ENCODE results near the gene GRIK5. TPM values are rescaled to one million over a fixed set of nuclear protein-coding genes. Genes with fewer than 3 reads are reported as not detected.

Gene GRIK5
- total RNA-seq, 2 donors from 2014 or later: 2.1 to 5.9 TPM

DNA sequence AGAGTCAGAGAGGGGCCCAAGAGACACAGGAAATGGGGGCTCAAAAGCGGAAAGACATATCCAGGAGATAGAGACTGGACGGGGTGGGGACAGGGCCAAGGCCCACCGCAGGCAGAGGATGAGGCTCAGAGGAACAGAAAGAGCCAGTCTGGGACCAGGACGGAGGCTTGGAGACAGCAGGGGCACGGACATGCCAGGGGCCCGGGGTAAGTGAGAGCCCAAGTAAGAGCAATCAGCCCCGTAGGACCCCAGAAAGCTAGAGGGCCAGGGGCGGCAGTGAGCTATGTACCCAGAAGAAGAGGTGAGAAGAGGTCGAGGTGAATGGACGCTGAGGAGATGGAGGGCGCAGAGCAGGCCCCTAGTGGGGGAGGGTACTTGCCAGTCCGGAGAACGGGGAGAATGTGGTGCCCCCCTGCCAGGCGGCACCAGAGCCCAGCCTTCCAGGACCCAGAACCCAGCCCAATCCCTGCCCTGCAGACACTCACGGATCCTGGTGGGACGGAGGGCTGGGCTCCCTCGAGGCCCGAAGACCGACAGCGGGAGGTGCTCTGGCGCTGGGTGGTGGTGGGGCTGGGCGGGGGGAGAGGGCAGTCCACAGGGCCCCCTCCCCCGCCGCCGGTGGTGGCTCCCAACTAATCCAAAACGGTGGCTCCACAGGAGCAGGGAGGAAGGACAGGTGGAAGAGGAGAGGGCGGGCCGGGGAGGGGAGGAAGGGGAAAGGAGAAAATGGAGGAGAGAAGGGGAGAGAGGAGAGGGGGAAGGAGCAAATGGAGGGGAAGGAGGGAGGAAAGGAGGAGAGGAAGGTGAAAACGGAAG lies 1.0 kb downstream of the GRIK5 start:
- DNase-seq: no peak
- Histone ChIP-seq H3K27me3 (peaks cover 0 to 6% of the 10 kb centered on the region in 2 donors), H3K9me3 (no peaks in the 10 kb centered on the region), H3K4me3 (no peak overlapping the region), H3K4me1 (no peaks in the 10 kb centered on the region), H3K36me3 (replicated peaks in 1 of 2; ENCODE audit: insufficient read depth in 1 of 2, low read depth in 2 of 2) (no peaks in the 10 kb centered on the region), H3K27ac (peak overlapping the region in 1 of 4 donors; percentile 25)
- TF ChIP-seq, protein P1, sequence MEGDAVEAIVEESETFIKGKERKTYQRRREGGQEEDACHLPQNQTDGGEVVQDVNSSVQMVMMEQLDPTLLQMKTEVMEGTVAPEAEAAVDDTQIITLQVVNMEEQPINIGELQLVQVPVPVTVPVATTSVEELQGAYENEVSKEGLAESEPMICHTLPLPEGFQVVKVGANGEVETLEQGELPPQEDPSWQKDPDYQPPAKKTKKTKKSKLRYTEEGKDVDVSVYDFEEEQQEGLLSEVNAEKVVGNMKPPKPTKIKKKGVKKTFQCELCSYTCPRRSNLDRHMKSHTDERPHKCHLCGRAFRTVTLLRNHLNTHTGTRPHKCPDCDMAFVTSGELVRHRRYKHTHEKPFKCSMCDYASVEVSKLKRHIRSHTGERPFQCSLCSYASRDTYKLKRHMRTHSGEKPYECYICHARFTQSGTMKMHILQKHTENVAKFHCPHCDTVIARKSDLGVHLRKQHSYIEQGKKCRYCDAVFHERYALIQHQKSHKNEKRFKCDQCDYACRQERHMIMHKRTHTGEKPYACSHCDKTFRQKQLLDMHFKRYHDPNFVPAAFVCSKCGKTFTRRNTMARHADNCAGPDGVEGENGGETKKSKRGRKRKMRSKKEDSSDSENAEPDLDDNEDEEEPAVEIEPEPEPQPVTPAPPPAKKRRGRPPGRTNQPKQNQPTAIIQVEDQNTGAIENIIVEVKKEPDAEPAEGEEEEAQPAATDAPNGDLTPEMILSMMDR (IDR thresholded peaks at IDR 0.05): no peak
- intact Hi-C loops (cut with DNase I): no loop called here
- peak; percentile 12 for ATAC-seq
- 16 to 19% methylated on average over 26 to 28 of the region's 29 CpGs for WGBS, 2 donors

- intact Hi-C loops (cut with DNase I): no loop called here
- Histone ChIP-seq H3K36me3 (replicated peaks in 1 of 2; ENCODE audit: insufficient read depth in 1 of 2, low read depth in 2 of 2) (no peaks in the 10 kb centered on the region), H3K27me3 (peaks cover 0 to 6% of the 10 kb centered on the region in 2 donors), H3K4me3 (no peak overlapping the region), H3K9me3 (no peaks in the 10 kb centered on the region), H3K4me1 (no peaks in the 10 kb centered on the region), H3K27ac (no peak overlapping the region)
- no peak for DNase-seq
- 31 to 38% methylated on average over 8 of the region's 8 CpGs for WGBS, 2 donors
- peak; percentile 7 for ATAC-seq
- TF ChIP-seq POLR2A (IDR thresholded peaks at IDR 0.05): no peak
- TF ChIP-seq, protein P1 (IDR thresholded peaks at IDR 0.05): no peak
Measured at GRCh38 chr19:42068361-42068755, 1.6 kb downstream of the GRIK5 start.

DNA sequence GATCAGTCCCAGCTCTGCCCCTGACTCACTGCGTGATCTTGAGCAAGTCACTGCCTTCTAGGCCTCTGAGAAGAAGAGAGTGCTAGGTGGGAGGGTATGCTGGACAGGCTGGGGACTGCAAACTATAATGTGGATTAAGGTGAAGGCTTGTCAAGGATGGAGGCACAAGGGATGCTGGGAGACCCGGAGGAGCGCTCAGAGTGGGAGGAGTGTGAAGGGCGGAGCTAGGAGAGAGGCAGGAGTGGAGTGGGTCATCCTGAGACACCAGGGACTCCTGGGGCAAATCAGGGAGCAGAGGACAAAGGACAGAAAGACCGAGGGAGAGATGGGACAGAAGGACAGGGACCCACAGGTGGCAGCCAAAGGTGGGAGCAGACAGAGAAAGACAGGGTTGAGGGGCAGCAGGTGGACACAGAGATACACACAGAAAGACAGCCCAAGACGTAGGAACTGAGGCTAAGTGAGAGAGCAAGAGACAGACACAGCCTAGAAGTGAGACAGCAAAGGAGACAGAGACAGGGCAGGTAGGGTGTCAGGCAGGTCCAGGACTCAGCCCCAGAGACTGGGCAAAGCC lies 2.6 kb downstream of the GRIK5 start:
- intact Hi-C loops (cut with DNase I): no loop called here
- Histone ChIP-seq H3K4me3 (no peak overlapping the region), H3K27me3 (peaks cover 0 to 6% of the 10 kb centered on the region in 2 donors), H3K27ac (no peak overlapping the region), H3K9me3 (no peaks in the 10 kb centered on the region), H3K36me3 (replicated peaks in 1 of 2; ENCODE audit: insufficient read depth in 1 of 2, low read depth in 2 of 2) (no peaks in the 10 kb centered on the region), H3K4me1 (no peaks in the 10 kb centered on the region)
- WGBS, 2 donors: 60 to 61% methylated on average over 6 of the region's 6 CpGs
- TF ChIP-seq POLR2A (IDR thresholded peaks at IDR 0.05): no peak
- TF ChIP-seq, protein P1 (IDR thresholded peaks at IDR 0.05): no peak
- ATAC-seq (no peak), DNase-seq (no peak)

DNA sequence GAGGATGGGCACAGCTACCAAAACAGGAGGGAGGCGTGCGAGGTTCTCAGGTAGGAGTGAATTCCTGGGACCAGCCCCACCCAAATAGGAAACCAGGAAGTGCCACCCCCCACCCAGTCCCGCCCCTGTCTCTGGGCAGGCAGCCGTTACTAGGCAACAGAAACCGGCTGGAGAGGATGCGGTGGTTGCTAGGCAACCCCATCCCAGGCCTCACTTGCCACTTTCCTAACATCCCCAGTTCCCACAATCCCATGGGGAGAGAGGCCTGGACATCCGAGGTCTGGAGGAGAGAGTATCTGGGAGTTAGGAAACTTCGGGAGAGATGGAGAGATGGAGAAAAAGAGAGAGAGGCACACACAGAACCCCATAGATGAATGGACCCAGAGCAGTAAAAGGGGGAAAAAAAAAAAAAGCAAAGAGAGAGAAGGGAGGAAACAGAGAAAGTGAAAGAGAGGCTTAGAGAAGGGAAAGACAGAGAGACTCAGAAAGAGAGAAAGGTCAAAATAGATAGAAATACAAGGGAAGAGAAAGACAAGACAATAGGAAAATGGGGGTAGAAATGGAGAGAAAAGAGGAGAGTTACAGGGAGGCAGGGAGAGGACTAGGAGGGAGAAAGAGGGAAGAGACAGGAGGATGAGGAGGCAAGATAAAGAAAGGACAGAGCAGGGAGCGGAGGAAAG lies 3.8 kb downstream of the GRIK5 start:
- ATAC-seq: no peak
- TF ChIP-seq, protein P1 (IDR thresholded peaks at IDR 0.05): no peak
- no peak for TF ChIP-seq POLR2A (IDR thresholded peaks at IDR 0.05)
- Histone ChIP-seq H3K9me3 (no peaks in the 10 kb centered on the region), H3K27me3 (peaks cover 0 to 6% of the 10 kb centered on the region in 2 donors), H3K27ac (no peak overlapping the region), H3K36me3 (replicated peaks in 1 of 2; ENCODE audit: insufficient read depth in 1 of 2, low read depth in 2 of 2) (no peaks in the 10 kb centered on the region), H3K4me3 (no peak overlapping the region), H3K4me1 (no peaks in the 10 kb centered on the region)
- DNase-seq: no peak
- intact Hi-C loops (cut with DNase I): no loop called here
- 44 to 46% methylated on average over 8 to 9 of the region's 9 CpGs for WGBS, 2 donors
